ENCODE measurements around the gene MEGF11. TPM values are rescaled to one million over a fixed set of nuclear protein-coding genes. Genes with fewer than 3 reads are reported as not detected.

The MEGF11 gene
- total RNA-seq, 1 experiment from 2014 or later, result 0.03 TPM

GRCh38 chr15:66228807-66229735, 24.5 kb downstream of the MEGF11 start:
- Histone ChIP-seq H3K27me3 (replicated peaks) (peaks cover 15% of the 10 kb centered on the region), H3K27ac (no peak overlapping the region), H3K4me1 (replicated peaks) (no peaks in the 10 kb centered on the region), H3K4me3 (no peak overlapping the region), H3K36me3 (no peaks in the 10 kb centered on the region), H3K9me3 (replicated peaks) (no peaks in the 10 kb centered on the region)
- no peak for DNase-seq (ENCODE audit: low read depth in 1 of 2, low spot score in 2 of 2)

- H3K36me3 ChIP-seq, result no peaks in the 10 kb centered on the region
- no peak overlapping the region for H3K27ac ChIP-seq
- peaks cover 32% of the 10 kb centered on the region for H3K27me3 ChIP-seq (replicated peaks)
- DNase-seq (ENCODE audit: low read depth in 1 of 2, low spot score in 2 of 2), result no peak
- no peaks in the 10 kb centered on the region for H3K9me3 ChIP-seq (replicated peaks)
- H3K4me3 ChIP-seq, result no peak overlapping the region
- no peaks in the 10 kb centered on the region for H3K4me1 ChIP-seq (replicated peaks)
Measured at GRCh38 chr15:66226736-66227135, 26.8 kb downstream of the MEGF11 start.

- no peak for DNase-seq (ENCODE audit: low read depth in 1 of 2, low spot score in 2 of 2)
- Histone ChIP-seq H3K27ac (no peak overlapping the region), H3K27me3 (replicated peaks) (peaks cover 32% of the 10 kb centered on the region), H3K4me3 (no peak overlapping the region), H3K4me1 (replicated peaks) (no peaks in the 10 kb centered on the region), H3K36me3 (no peaks in the 10 kb centered on the region), H3K9me3 (replicated peaks) (no peaks in the 10 kb centered on the region)
Measured at GRCh38 chr15:66225656-66226274, 27.8 kb downstream of the MEGF11 start.

- no peak overlapping the region for H3K4me3 ChIP-seq
- no peak overlapping the region for H3K27ac ChIP-seq
- H3K9me3 ChIP-seq (replicated peaks), result no peaks in the 10 kb centered on the region
- no peaks in the 10 kb centered on the region for H3K36me3 ChIP-seq
- DNase-seq (ENCODE audit: low read depth in 1 of 2, low spot score in 2 of 2), result no peak
- H3K4me1 ChIP-seq (replicated peaks), result no peaks in the 10 kb centered on the region
- H3K27me3 ChIP-seq (replicated peaks), result peaks cover 27% of the 10 kb centered on the region
Measured at GRCh38 chr15:66224946-66225345, 28.6 kb downstream of the MEGF11 start.

GRCh38 chr15:66222273-66223198, 31.0 kb downstream of the MEGF11 start:
- Histone ChIP-seq H3K36me3 (no peaks in the 10 kb centered on the region), H3K27me3 (replicated peaks) (peaks cover 33% of the 10 kb centered on the region), H3K4me3 (no peak overlapping the region)

GRCh38 chr15:66221126-66221525, 32.4 kb downstream of the MEGF11 start:
- H3K4me3 ChIP-seq, result no peak overlapping the region
- no peaks in the 10 kb centered on the region for H3K9me3 ChIP-seq (replicated peaks)
- H3K4me1 ChIP-seq (replicated peaks), result no peaks in the 10 kb centered on the region
- no peaks in the 10 kb centered on the region for H3K36me3 ChIP-seq
- peaks cover 35% of the 10 kb centered on the region for H3K27me3 ChIP-seq (replicated peaks)
- DNase-seq (ENCODE audit: low read depth in 1 of 2, low spot score in 2 of 2), result no peak
- H3K27ac ChIP-seq, result no peak overlapping the region

More at GRCh38 chr15:66222273-66223198, 31.0 kb downstream of the MEGF11 start:
- DNase-seq (ENCODE audit: low read depth in 1 of 2, low spot score in 2 of 2), result no peak
- Histone ChIP-seq H3K27ac (no peak overlapping the region), H3K9me3 (replicated peaks) (no peaks in the 10 kb centered on the region), H3K4me1 (replicated peaks) (no peaks in the 10 kb centered on the region)

- Histone ChIP-seq H3K27me3 (replicated peaks) (peaks cover 37% of the 10 kb centered on the region), H3K4me1 (replicated peaks) (no peaks in the 10 kb centered on the region)
Measured at GRCh38 chr15:66220601-66221000, 32.9 kb downstream of the MEGF11 start.

GRCh38 chr15:66219339-66219738, 34.2 kb downstream of the MEGF11 start:
- no peak for DNase-seq (ENCODE audit: low read depth in 1 of 2, low spot score in 2 of 2)
- Histone ChIP-seq H3K9me3 (replicated peaks) (no peaks in the 10 kb centered on the region), H3K27ac (no peak overlapping the region), H3K36me3 (no peaks in the 10 kb centered on the region), H3K27me3 (replicated peaks) (peaks cover 42% of the 10 kb centered on the region), H3K4me1 (replicated peaks) (no peaks in the 10 kb centered on the region), H3K4me3 (no peak overlapping the region)

More at GRCh38 chr15:66220601-66221000, 32.9 kb downstream of the MEGF11 start:
- H3K36me3 ChIP-seq, result no peaks in the 10 kb centered on the region
- no peak overlapping the region for H3K27ac ChIP-seq
- no peaks in the 10 kb centered on the region for H3K9me3 ChIP-seq (replicated peaks)
- no peak overlapping the region for H3K4me3 ChIP-seq
- DNase-seq (ENCODE audit: low read depth in 1 of 2, low spot score in 2 of 2), result no peak

GRCh38 chr15:66216806-66217205, 36.7 kb downstream of the MEGF11 start:
- Histone ChIP-seq H3K4me1 (replicated peaks) (no peaks in the 10 kb centered on the region), H3K27me3 (replicated peaks) (peaks cover 28% of the 10 kb centered on the region), H3K4me3 (no peak overlapping the region), H3K27ac (no peak overlapping the region), H3K9me3 (replicated peaks) (no peaks in the 10 kb centered on the region), H3K36me3 (no peaks in the 10 kb centered on the region)
- no peak for DNase-seq (ENCODE audit: low read depth in 1 of 2, low spot score in 2 of 2)

GRCh38 chr15:66215811-66216210, 37.7 kb downstream of the MEGF11 start:
- H3K36me3 ChIP-seq, result no peaks in the 10 kb centered on the region
- H3K4me3 ChIP-seq, result no peak overlapping the region
- H3K9me3 ChIP-seq (replicated peaks), result no peaks in the 10 kb centered on the region
- H3K27me3 ChIP-seq (replicated peaks), result peaks cover 25% of the 10 kb centered on the region
- no peak overlapping the region for H3K27ac ChIP-seq
- no peaks in the 10 kb centered on the region for H3K4me1 ChIP-seq (replicated peaks)
- no peak for DNase-seq (ENCODE audit: low read depth in 1 of 2, low spot score in 2 of 2)

- H3K27me3 ChIP-seq (replicated peaks), result peaks cover 23% of the 10 kb centered on the region
- no peaks in the 10 kb centered on the region for H3K36me3 ChIP-seq
- DNase-seq (ENCODE audit: low read depth in 1 of 2, low spot score in 2 of 2), result no peak
- H3K9me3 ChIP-seq (replicated peaks), result no peaks in the 10 kb centered on the region
- no peaks in the 10 kb centered on the region for H3K4me1 ChIP-seq (replicated peaks)
- H3K4me3 ChIP-seq, result no peak overlapping the region
- H3K27ac ChIP-seq, result no peak overlapping the region
Measured at GRCh38 chr15:66214246-66214645, 39.3 kb downstream of the MEGF11 start.

- Histone ChIP-seq H3K4me1 (replicated peaks) (no peaks in the 10 kb centered on the region), H3K36me3 (no peaks in the 10 kb centered on the region), H3K4me3 (no peak overlapping the region), H3K27me3 (replicated peaks) (peaks cover 21% of the 10 kb centered on the region), H3K27ac (no peak overlapping the region), H3K9me3 (replicated peaks) (no peaks in the 10 kb centered on the region)
- DNase-seq (ENCODE audit: low read depth in 1 of 2, low spot score in 2 of 2), result no peak
Measured at GRCh38 chr15:66212563-66212921, 41.0 kb downstream of the MEGF11 start.

- Histone ChIP-seq H3K4me3 (no peak overlapping the region), H3K27me3 (replicated peaks) (peaks cover 25% of the 10 kb centered on the region), H3K9me3 (replicated peaks) (no peaks in the 10 kb centered on the region), H3K4me1 (replicated peaks) (no peaks in the 10 kb centered on the region), H3K36me3 (no peaks in the 10 kb centered on the region), H3K27ac (no peak overlapping the region)
- DNase-seq (ENCODE audit: low read depth in 1 of 2, low spot score in 2 of 2), result no peak
Measured at GRCh38 chr15:66211670-66212562, 41.6 kb downstream of the MEGF11 start.

All from SJSA1 (cell line).